Coronary artery (tissue), 2 donors: ENCODE results near the gene PROC.
A peak's percentile ranks its signal among the peaks of the same experiment; 100 is the strongest.
"Not testable (repeated sequence)": the region's sequence is repeated elsewhere in the genome, so short reads cannot be mapped to it uniquely, and the experiment has no call there.

Source experiments
- DNase-seq: peaks from one replicate; pipeline ENCODE4 v3.0.0-alpha.2; 2017; ENCODE audit warnings: low spot score
- H3K27ac ChIP-seq, 2 donors: fragments of 200-600 bp; sonication (generic); one replicate each; pipeline ENCODE4 v1.5.1; 2016 to 2019
- H3K4me3 ChIP-seq: fragments of 200-600 bp; sonication (generic); 2 replicates; pipeline ENCODE4 v1.5.1; 2016; ENCODE audit warnings: mild to moderate bottlenecking, moderate library complexity
- TF ChIP-seq, protein P1 (sequence below): fragments of 200-600 bp; sonication (generic); IDR thresholded peaks from one replicate; pipeline ENCODE4 v1.5.1; 2019; ENCODE audit warnings: antibody characterized with exemption

The PROC gene

DNA sequence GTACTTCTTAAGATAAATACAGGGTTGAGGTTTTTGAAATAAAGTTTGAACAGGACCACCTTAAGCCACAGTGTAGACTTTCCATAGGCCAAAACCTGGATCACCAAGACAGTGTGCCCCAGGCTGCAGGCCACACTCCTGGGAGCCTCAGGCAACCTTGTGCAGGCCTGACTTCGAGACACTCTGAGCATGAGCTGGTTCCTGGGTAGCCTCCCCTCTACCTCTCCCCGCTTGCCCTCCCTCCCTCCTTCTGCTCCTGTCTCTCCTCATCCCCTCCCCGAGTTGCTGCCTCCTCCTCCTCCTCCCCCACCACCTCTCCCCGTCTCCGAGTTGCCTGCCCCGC lies 10.6 kb upstream of the PROC start:
- TF ChIP-seq, protein P1, sequence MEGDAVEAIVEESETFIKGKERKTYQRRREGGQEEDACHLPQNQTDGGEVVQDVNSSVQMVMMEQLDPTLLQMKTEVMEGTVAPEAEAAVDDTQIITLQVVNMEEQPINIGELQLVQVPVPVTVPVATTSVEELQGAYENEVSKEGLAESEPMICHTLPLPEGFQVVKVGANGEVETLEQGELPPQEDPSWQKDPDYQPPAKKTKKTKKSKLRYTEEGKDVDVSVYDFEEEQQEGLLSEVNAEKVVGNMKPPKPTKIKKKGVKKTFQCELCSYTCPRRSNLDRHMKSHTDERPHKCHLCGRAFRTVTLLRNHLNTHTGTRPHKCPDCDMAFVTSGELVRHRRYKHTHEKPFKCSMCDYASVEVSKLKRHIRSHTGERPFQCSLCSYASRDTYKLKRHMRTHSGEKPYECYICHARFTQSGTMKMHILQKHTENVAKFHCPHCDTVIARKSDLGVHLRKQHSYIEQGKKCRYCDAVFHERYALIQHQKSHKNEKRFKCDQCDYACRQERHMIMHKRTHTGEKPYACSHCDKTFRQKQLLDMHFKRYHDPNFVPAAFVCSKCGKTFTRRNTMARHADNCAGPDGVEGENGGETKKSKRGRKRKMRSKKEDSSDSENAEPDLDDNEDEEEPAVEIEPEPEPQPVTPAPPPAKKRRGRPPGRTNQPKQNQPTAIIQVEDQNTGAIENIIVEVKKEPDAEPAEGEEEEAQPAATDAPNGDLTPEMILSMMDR: no peak
- peak overlapping the region; percentile 71 for H3K4me3 ChIP-seq

DNA sequence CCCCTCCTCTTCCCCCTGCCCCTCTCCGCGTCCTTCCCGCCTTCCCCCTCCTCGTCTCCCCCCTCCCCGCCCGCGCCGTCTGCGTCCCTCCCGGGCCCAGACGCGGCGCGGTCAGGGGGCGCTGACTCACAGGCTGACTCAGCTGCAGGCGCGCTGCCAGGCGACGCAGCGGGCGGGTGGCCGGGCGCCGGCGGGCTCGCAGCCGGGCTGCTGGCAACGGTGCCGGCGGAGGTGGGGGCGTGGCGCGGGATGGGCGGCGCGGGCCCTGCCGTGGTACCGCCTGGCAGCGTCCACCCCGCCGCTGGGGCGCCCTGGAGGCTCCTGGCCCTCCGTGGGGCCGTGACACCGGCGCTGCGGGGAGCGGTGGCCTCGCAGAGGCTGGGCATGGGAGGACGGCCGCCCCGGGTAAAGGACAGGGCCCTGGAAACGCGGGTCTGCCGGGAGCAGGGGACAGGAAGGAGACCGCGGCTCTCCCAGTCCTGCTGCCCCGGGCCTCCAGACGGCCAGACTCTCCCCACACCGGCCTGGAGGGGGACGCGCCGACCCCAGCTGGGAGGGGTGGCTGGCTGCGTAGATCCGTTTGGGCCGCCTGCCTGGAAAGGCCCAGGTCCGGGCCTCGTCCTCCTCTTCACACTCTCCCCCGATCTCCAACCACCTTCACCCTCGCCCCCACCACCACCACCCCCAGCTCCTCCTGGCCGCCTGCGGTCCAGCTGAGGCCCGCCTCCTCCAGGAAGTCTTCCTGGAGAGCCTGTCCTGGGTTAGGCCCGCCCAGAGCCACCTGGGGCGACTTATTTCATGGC lies 10.0 kb upstream of the PROC start:
- peak; percentile 94 for DNase-seq
- H3K27ac ChIP-seq: peak overlapping the region; percentile 91 to 96
- H3K4me3 ChIP-seq: peak overlapping the region; percentile 71
- TF ChIP-seq, protein P1: no peak

More for the DNA sequence above, 10.6 kb upstream of the PROC start:
- peak overlapping the region; percentile 60 to 91 for H3K27ac ChIP-seq
- DNase-seq: no peak

DNA sequence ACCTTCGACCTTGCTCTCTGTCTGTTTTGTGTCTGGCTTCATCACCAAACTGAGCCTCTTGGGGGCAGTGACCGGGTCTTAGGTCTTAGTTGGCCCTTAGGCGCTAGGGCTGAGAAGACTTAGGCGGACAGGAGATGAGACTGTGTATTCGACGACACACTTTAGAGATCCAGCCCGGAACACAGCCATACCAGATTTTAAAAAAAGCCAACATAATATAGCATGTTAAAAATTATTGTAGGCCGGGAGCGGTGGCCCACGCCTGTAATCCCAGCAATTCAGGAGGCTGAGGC lies 9.5 kb upstream of the PROC start:
- peak overlapping the region; percentile 71 for H3K4me3 ChIP-seq
- DNase-seq: no peak
- TF ChIP-seq, protein P1: no peak
- peak overlapping the region; percentile 91 to 96 for H3K27ac ChIP-seq

DNA sequence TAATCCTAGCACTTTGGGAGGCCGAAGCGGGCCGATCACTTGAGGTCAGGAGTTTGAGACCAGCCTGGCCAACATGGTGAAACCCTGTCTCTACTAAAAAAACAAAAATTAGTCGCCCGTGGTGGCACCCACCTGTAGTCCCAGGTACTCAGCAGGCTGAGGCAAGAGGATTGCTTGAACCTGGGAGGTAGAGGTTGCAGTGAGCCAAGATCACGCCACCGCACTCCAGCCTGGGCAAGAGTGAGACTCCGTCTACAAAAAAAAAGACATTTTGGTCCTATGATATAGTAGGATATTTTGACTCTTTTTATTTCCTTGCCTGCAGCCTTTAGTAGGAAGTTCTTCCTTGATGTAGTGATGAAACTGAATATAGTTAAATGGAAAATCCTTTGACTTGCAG lies 8.5 kb upstream of the PROC start:
- DNase-seq: peak; percentile 21
- H3K27ac ChIP-seq: peak overlapping the region in 1 of 2 donors; percentile 71
- H3K4me3 ChIP-seq: not testable (repeated sequence)

DNA sequence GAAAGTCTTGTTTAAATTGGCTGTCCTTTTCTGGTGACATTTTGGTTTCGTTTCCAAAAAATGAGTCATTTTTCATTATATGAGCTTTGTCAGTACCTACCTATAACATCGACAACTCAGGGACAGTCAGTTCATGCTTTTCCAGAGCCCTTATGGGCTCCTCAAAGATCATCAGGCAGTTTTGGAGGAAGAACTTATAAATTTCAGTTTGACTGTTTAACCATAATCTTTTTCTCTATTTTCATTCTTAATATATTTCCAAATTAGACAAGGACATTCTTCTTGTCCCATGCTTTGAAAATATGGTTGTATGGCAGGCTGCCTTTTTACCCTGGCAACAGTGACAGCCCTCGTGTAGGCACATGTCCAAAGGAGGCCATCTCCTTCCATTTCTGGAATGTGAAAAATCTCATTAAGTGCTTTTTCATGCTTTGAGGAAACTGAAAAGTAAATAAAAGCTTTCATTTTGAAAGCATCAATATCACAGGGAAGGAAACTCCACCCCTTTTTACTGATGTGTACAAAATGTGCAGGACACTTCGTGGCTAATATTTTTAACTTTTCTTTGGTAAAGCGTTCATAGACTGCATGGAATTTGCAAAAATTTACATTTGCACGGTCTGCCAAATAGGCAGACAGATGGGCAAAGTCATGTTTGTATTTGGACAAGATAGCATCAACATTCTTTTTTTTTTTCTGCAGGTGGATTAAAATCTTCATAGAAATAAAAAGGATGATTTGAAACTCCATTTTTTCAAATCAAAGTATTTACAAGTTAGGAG lies 7.2 kb upstream of the PROC start:
- Histone ChIP-seq H3K4me3 (peak overlapping the region; percentile 12), H3K27ac (peak overlapping the region; percentile 71 to 83)
- TF ChIP-seq, protein P1: no peak
- DNase-seq: peak; percentile 56

DNA sequence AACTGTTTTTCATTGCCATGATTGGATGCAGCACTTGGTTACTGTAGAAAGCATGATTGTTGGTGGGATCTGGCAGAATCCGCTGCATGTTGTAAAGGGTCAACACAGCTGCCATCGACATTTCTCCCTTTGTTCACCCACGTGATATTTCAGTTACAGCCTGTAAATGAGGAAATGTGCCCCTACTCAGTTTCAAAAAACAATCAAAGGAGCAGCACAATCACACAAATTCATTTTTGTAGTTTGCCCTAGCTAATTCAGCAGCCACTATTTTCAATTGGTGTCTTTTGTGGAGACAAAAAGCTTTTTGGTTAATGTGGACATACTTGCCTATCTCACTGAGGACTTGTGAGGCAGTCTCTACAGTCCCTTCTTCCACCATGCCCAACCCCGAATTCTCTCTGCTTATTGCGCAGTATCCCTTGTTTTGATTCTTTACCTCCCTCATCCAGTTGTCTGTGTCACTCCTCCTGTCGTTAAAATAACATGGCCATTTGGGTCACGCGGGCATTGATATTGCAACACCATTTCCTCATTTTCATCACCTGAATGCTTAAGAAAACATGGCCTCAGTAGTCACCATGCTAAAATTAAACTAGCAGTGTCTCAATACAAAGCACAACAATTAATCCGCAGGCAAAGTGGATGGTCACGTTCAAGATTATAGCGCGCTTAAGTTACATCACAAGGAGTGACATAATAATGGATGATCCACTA lies 6.4 kb upstream of the PROC start:
- Histone ChIP-seq H3K27ac (peak overlapping the region in 1 of 2 donors; percentile 83), H3K4me3 (peak overlapping the region; percentile 12)
- no peak for DNase-seq
- TF ChIP-seq, protein P1: no peak

DNA sequence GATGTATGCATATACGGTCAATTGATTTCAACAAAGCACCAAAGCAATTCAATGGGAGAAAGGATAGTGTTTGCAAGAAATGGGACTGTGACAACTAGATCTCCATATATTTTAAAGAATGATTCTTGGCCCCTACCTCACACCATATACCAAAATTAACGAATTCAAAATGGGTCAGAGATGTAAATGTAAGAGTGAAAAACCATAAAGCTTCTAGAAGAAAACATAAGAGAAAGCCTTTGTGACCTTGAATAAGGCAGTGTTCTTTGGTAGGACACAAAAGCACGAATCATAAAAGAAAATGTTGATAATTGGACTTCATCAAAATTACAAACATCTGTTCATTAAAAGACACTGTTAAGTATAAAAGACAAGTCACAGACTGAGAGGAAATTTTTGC lies 5.0 kb upstream of the PROC start:
- TF ChIP-seq, protein P1: no peak
- H3K27ac ChIP-seq: no peak overlapping the region
- H3K4me3 ChIP-seq: no peak overlapping the region
- DNase-seq: no peak
